Measurements from ENCODE around the gene CLINT1. TPM values are rescaled to one million over a fixed set of nuclear protein-coding genes. Genes with fewer than 3 reads are reported as not detected.

CLINT1 gene
- total and polyA plus RNA-seq, 2 experiments from 2014 or later = 56.2 to 56.7 TPM

DNA sequence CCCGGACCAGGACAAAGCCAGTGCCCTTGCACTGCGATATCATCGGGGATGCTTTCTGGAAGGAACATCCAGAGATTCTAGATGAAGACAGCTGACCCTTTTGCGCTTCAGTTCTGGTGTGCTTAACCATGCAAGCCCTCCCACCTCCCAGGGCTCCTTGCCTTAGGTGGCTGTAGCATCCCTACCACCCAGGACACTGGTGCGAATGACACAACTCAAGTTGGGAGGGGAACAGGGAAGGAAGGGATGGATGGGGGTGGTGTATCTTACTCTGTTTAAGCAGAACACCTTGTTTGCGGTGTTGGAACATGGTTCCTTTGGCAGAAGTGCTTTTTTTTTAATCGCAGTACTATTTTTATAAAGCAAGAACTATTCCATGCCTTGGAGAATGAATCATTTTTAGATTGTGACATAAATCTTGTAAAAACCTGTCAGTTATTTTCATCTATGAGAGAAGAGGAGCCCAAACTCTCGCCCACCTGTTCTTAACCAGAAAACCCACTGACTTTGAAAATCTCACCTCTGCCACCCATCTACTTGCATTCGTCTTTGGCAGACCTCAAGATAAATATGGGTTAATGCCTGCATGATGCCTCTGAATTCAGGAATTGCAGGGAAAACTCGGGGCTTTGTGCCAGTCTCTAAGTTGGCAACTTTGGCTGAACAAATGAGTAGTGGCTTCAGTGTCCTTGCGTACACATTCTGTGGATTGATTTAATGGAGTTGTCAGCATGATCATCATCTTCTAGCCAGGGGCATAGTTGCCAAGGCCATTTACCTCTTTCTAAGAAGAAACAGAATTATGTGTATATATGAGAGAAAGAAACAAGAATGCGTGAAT is 119.3 kb downstream of the CLINT1 start:
- no peak for DNase-seq (ENCODE audit: low read depth in 1 of 2, low spot score in 1 of 2)
- TF ChIP-seq CTCF (IDR thresholded peaks at IDR 0.05; ENCODE audit: low read depth, low read length) = no peak
- Histone ChIP-seq H3K9me3 (ENCODE audit: low read depth) (no peaks in the 10 kb centered on the region), H3K27me3 (no peaks in the 10 kb centered on the region), H3K27ac (no peak overlapping the region), H3K4me3 (no peak overlapping the region), H3K36me3 (no peaks in the 10 kb centered on the region), H3K4me1 (ENCODE audit: low read depth) (no peaks in the 10 kb centered on the region)

DNA sequence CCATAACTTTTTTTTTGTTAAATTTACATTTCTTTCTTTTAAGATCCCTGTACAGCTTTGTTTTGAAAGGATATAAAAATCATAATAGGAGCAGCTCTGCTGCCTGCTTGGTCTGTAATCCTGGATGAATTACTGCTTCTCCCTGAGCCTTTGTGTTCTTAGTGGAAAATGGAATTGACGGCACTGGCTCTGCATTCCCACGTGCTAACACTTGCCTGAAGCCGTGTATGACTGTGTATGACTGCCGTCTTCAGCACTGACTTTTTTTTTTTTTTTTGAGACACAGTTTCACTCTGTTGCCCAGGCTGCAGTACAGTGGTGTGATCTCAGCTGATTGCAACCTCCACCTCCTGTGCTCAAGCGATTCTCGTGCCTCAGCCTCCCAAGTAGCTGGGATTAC is 123.0 kb downstream of the CLINT1 start:
- no peak overlapping the region for H3K27ac ChIP-seq
- no peak overlapping the region for H3K4me3 ChIP-seq
- DNase-seq (ENCODE audit: low read depth in 1 of 2, low spot score in 1 of 2) = no peak
- no peaks in the 10 kb centered on the region for H3K4me1 ChIP-seq (ENCODE audit: low read depth)
- TF ChIP-seq CTCF (IDR thresholded peaks at IDR 0.05; ENCODE audit: low read depth, low read length) = no peak
- no peaks in the 10 kb centered on the region for H3K9me3 ChIP-seq (ENCODE audit: low read depth)
- no peaks in the 10 kb centered on the region for H3K27me3 ChIP-seq
- H3K36me3 ChIP-seq = no peaks in the 10 kb centered on the region

Other genes starting within 250 kb of the CLINT1 start
- 0.07 TPM in 1 of 2 replicates, not detected in the other for gene SOX30, start 206.7 kb downstream of the CLINT1 start, total RNA-seq
- gene SOX30, start 206.7 kb downstream of the CLINT1 start, polyA plus RNA-seq = not detected in 2 replicates
- not detected in 2 replicates for gene C5orf52, start 187.6 kb downstream of the CLINT1 start, total RNA-seq
- not detected in 2 replicates for gene C5orf52, start 187.6 kb downstream of the CLINT1 start, polyA plus RNA-seq
- gene THG1L, start 127.7 kb downstream of the CLINT1 start, total RNA-seq = 10.0 and 10.4 TPM in 2 replicates
- 6.1 and 9.4 TPM in 2 replicates for gene THG1L, start 127.7 kb downstream of the CLINT1 start, polyA plus RNA-seq
- 3.0 and 5.5 TPM in 2 replicates for gene LSM11, start 115.4 kb downstream of the CLINT1 start, total RNA-seq
- 1.6 and 2.2 TPM in 2 replicates for gene LSM11, start 115.4 kb downstream of the CLINT1 start, polyA plus RNA-seq